HCT116 (cell line): ENCODE measurements around the gene TRIM68.

Source experiments
- EZH2 ChIP-seq: fragments of 200-600 bp; sonication (generic); IDR thresholded peaks from 2 replicates; pipeline ENCODE4 v1.6.1; 2017; ENCODE audit warnings: antibody characterized with exemption, mixed run types
- EZH2phosphoT487 ChIP-seq: fragments of 200-600 bp; IDR thresholded peaks from 2 replicates; pipeline ENCODE4 v1.6.1; 2018; ENCODE audit warnings: antibody characterized with exemption, borderline replicate concordance
- POLR2AphosphoS5 ChIP-seq: IDR thresholded peaks from 2 replicates; pipeline ENCODE4 v1.6.1; 2011; ENCODE audit warnings: mild to moderate bottlenecking, low read depth, low read length, moderate library complexity
- TCF7L2 ChIP-seq: IDR thresholded peaks from 2 replicates; pipeline ENCODE4 v1.7.0; 2011; ENCODE audit warnings: borderline replicate concordance, inconsistent platforms; ENCODE audit not compliant: insufficient read depth, insufficient read length; ENCODE audit errors: extremely low read depth
- TF ChIP-seq, protein P1 (sequence below): IDR thresholded peaks from 2 replicates; pipeline ENCODE4 v1.6.1; 2012; ENCODE audit warnings: low read depth
- TF ChIP-seq, protein P2 (sequence below), 3 experiments: fragments of 200-600 bp in 1 of 3; sonication (generic) in 1 of 3; IDR thresholded peaks in 2 of 3; conservative IDR thresholded peaks in 1 of 3; 2 replicates each; pipeline ENCODE4 v1.5.1; 2012 to 2017; ENCODE audit warnings: low read depth in 2 of 3, low read length in 2 of 3, antibody characterized with exemption in 1 of 3, borderline replicate concordance in 1 of 3, control low read depth in 1 of 3, mild to moderate bottlenecking in 1 of 3, mixed read lengths in 1 of 3, mixed run types in 1 of 3, moderate library complexity in 1 of 3; ENCODE audit not compliant: insufficient read depth in 1 of 3

DNA sequence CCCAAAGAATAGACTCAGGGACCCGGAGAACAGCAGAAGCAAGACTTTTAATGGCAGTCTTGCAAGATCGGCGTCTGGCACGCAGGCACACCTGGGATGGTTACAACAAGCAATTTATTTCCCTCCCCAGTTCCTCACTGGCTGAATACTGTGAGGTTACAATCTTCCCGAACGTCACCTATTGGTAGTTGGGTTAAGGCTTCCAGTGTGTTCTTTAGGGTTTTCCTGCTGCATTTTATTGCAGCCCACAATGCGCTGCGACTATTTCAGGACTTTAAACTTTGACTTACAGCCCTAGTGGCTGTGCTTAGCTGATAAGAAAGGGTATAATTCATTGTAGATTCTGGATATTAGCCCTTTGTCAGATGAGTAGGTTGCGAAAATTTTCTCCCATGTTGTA, 11.5 kb upstream of the TRIM68 start:
- TF ChIP-seq, protein P1, sequence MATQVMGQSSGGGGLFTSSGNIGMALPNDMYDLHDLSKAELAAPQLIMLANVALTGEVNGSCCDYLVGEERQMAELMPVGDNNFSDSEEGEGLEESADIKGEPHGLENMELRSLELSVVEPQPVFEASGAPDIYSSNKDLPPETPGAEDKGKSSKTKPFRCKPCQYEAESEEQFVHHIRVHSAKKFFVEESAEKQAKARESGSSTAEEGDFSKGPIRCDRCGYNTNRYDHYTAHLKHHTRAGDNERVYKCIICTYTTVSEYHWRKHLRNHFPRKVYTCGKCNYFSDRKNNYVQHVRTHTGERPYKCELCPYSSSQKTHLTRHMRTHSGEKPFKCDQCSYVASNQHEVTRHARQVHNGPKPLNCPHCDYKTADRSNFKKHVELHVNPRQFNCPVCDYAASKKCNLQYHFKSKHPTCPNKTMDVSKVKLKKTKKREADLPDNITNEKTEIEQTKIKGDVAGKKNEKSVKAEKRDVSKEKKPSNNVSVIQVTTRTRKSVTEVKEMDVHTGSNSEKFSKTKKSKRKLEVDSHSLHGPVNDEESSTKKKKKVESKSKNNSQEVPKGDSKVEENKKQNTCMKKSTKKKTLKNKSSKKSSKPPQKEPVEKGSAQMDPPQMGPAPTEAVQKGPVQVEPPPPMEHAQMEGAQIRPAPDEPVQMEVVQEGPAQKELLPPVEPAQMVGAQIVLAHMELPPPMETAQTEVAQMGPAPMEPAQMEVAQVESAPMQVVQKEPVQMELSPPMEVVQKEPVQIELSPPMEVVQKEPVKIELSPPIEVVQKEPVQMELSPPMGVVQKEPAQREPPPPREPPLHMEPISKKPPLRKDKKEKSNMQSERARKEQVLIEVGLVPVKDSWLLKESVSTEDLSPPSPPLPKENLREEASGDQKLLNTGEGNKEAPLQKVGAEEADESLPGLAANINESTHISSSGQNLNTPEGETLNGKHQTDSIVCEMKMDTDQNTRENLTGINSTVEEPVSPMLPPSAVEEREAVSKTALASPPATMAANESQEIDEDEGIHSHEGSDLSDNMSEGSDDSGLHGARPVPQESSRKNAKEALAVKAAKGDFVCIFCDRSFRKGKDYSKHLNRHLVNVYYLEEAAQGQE = no peak
- TF ChIP-seq EZH2 (no peak), POLR2AphosphoS5 (no peak), EZH2phosphoT487 (no peak), TCF7L2 (no peak)
- TF ChIP-seq, protein P2, sequence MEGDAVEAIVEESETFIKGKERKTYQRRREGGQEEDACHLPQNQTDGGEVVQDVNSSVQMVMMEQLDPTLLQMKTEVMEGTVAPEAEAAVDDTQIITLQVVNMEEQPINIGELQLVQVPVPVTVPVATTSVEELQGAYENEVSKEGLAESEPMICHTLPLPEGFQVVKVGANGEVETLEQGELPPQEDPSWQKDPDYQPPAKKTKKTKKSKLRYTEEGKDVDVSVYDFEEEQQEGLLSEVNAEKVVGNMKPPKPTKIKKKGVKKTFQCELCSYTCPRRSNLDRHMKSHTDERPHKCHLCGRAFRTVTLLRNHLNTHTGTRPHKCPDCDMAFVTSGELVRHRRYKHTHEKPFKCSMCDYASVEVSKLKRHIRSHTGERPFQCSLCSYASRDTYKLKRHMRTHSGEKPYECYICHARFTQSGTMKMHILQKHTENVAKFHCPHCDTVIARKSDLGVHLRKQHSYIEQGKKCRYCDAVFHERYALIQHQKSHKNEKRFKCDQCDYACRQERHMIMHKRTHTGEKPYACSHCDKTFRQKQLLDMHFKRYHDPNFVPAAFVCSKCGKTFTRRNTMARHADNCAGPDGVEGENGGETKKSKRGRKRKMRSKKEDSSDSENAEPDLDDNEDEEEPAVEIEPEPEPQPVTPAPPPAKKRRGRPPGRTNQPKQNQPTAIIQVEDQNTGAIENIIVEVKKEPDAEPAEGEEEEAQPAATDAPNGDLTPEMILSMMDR (IDR thresholded peaks at IDR 0.05 in 2 of 3, conservative IDR thresholded peaks at IDR 0.05 in 1 of 3; ENCODE audit: borderline replicate concordance in 1 of 3, insufficient read depth in 1 of 3, low read depth in 2 of 3, low read length in 2 of 3) = no peak
